DMS 273 (cell line): Measurements from ENCODE around the gene HOXC5.

Source experiments
- DNase-seq: peaks from one replicate; lab custom pipeline; 2025; ENCODE audit not compliant: unreplicated experiment; lab: John Stamatoyannopoulos, UW

Gene HOXC5

GRCh38 chr12:54045401-54045800 is 12.6 kb downstream of the HOXC5 start:
- no peak for DNase-seq

GRCh38 chr12:54045868-54046521 is 13.1 kb downstream of the HOXC5 start:
- no peak for DNase-seq

GRCh38 chr12:54046809-54047159 is 13.9 kb downstream of the HOXC5 start:
- DNase-seq: no peak

- no peak for DNase-seq
Measured at GRCh38 chr12:54047160-54047963, 14.5 kb downstream of the HOXC5 start.

GRCh38 chr12:54047964-54048303 is 15.1 kb downstream of the HOXC5 start:
- DNase-seq: no peak

- DNase-seq: no peak
Measured at GRCh38 chr12:54048406-54049093, 15.7 kb downstream of the HOXC5 start.

- no peak for DNase-seq
Measured at GRCh38 chr12:54049108-54049507, 16.3 kb downstream of the HOXC5 start.

GRCh38 chr12:54050482-54050810 is 17.6 kb downstream of the HOXC5 start:
- DNase-seq: no peak

GRCh38 chr12:54051026-54051842 is 18.4 kb downstream of the HOXC5 start:
- DNase-seq: no peak

GRCh38 chr12:54051874-54052437 is 19.1 kb downstream of the HOXC5 start:
- DNase-seq: no peak

- no peak for DNase-seq
Measured at GRCh38 chr12:54052438-54053002, 19.7 kb downstream of the HOXC5 start.

- no peak for DNase-seq
Measured at GRCh38 chr12:54053003-54053750, 20.3 kb downstream of the HOXC5 start.

- no peak for DNase-seq
Measured at GRCh38 chr12:54053751-54054741, 21.2 kb downstream of the HOXC5 start, which contains the start of gene HOXC4. Gene HOXC4 (plus strand): TSS chr12:54053835. CDS start chr12:54053923, 88 bp downstream.

- DNase-seq: no peak
Measured at GRCh38 chr12:54054742-54055194, 21.9 kb downstream of the HOXC5 start.

- DNase-seq: no peak
Measured at GRCh38 chr12:54055552-54055951, 22.7 kb downstream of the HOXC5 start.

GRCh38 chr12:54056110-54056509 is 23.3 kb downstream of the HOXC5 start:
- no peak for DNase-seq

GRCh38 chr12:54058128-54058768 is 25.4 kb downstream of the HOXC5 start:
- no peak for DNase-seq

GRCh38 chr12:54059668-54060067 is 26.8 kb downstream of the HOXC5 start:
- no peak for DNase-seq
